HG03280 (cell line): ENCODE results near the gene SLC6A19.

Source experiments
- ATAC-seq: cut with Tn5 transposase; IDR thresholded peaks from one replicate; pipeline ENCODE4 v1.9.1; 2021; ENCODE audit warnings: mild to moderate bottlenecking, moderate library complexity; ENCODE audit not compliant: unreplicated experiment

The SLC6A19 gene

DNA sequence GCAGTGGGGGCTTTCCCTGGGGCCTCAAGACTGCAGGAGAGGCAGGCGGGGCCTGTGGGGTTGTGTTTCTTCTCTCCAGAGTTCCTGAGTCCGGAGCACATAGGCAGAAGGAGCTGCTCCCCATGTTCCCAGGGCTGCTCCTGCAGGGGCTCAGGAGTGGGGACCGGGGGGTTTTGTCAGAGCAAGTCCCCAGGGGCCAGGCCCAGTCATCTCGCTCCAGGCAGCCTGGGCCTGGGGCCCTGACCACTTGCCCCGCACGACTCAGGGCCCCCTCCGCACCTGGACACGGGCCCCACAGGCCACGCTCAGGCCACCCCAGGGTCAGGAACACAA, 22.0 kb upstream of the SLC6A19 start:
- ATAC-seq, result no peak

DNA sequence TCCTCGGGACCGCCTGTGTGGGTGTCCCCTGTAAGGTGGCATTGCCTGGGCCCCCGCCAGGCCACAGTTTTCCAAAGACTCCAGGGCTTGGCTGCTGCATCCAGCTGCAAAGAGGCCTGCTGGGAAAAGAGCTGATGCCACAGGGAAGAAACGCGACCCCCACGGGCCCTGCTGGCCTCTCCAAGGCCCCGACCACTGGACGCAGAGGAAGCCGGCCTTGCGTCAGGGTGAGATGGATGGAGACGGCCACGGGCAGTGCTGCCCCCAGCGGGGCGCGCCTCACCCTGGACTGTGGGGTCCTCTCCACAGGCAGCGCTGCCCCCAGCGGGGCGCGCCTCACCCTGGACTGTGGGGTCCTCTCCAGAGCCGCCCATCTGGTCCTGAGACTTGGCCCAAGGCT, 21.3 kb upstream of the SLC6A19 start:
- no peak for ATAC-seq

DNA sequence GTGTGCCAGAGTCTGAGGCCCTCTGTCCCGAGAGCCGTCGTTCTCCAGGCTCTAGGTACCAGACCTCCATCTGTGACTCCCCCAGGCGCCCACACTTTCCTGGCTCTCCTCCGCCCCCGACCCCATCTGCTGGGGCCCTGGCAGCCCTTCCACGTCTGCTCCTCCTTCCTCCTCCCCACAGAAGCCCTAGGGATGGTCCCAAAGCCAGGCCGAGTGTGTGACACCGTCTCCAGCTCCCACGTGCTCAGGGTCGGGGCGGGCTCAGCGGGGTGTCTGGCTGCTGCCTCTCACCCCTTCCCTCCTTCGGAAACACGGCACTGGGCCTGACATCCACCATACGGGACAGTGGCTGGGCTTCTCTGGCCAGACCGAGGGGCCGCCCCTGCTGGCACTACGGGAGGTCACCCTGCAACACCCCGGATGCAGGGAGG, 20.5 kb upstream of the SLC6A19 start:
- no peak for ATAC-seq

DNA sequence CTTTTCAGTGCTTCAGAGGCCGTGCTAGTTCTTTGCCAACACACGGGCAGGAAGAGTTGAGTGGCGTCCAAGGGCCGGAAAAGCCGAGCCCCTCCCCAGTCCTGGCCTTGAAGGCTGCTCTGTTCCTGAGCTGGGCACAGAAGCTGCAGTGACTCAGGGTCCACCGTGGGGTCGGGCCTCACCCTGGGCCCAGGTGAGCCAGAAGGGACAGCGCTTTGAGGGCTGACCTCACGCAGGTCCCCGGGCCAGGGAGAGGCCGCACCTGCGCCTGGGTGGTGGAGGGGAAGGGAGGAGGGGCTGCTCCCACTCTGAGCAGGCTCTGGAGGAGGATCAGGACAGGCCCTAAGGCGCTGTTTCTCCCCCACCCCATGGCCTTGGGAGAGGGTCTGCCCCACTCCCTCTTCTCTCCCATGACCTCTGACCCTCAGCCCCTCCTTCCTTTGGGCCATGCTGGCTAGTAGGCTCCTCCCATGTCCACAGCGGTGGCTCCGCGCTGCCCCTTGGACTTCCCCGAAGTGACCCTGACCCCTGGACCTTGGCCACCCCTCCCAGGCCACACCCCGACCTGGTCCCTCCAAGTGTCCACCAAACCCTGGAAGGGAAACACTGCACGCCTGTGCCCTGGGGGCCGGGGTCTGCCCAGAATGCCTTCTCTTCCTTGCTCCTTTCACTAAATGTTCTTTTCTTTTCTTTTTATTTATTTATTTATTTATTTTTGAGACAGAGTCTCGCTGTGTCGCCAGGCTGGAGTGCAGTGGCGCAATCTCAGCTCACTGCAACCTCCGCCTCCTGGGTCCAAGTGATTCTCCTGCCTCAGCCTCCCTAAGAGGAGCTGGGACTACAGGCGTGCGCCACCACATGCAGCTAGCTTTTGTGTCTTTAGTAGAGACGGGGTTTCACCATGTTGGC, 19.7 kb upstream of the SLC6A19 start:
- ATAC-seq, result no peak

DNA sequence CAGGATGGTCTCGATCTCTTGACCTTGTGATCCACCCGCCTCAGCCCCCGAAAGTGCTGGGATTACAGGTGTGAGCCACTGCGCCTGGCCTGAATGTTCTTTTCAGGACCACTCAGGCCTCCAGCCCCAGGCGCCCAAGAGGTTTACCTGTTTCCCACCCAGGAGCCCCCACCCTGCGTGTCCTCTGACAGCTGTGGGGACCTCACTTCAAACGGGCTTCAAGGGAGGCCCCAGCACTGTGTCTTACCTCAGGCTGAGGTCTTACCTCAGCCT, 19.1 kb upstream of the SLC6A19 start:
- no peak for ATAC-seq

DNA sequence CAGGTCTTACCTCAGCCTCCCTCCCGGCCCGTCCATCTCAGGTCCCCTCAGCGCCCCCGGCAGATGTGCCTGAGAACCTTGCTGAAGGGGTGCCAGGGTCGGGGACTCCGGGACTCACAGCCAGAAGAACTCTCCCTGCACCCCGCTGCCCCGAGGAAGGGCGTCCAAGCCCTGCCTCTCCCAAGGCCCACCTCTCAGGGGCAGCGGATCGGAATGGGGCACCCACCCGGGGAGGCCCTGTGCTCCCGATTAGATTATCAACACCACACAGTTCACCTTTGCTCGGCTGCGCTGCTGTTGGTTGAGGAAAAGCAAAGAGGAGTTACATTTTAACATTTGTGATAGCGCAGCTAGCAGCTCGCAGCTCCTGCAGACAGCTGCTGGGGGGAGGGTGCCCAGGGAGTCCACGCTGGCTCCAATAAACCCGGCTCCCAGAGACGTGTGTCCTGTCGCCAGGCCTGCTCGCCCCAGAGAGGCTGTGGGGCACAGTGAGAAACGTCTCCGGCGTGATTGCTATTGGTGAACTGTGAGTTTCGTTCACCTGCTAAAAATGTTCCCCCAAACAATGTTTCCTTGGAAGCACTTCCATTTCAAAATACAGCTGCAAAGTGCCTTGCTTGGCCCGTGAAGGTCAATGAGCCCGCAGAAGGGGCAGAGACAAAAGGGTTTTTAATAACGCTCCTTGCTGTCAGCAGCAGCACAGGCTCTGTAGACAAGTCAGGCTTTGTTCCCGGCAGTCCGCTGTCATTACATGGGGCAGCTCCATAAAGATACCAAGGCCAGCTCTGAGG, 18.6 kb upstream of the SLC6A19 start:
- ATAC-seq, result no peak

DNA sequence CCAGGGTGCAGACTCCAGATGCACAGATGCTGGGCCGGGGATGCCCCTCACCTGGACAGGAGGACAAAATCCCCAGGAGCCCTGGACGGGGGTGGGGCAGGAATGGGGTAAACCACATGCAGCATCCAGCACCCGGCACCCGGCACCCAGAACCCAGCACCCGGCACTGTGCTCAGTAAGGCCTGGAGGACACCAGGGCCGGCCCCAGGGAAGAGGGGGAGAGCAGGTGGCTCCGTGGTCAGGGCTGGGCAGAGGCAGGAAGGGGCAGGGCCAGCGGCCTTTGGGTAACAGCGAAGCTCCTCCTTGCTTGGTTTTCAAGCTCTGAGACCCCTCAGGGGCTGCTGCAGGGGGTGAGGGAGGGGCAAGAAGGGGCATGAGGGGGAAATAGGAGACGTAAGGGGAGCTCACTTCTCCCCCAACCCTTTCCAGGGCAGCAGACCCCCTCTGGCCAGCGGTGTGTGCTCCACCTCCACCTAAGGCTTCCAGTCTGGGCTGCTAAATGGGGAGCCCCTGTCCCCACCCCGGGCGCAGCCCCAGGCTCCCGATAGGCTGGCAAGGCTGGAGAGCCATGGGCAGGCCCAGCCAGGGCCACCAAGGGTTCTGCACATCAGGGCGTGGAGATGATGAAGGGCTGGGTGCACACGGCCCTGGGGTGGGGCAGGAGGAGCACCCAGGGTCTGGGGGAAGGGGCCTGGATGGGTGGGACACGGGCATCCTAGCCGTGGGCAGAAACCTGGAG, 17.8 kb upstream of the SLC6A19 start:
- no peak for ATAC-seq

- ATAC-seq, result no peak
These were observed 17.3 kb upstream of the SLC6A19 start for GRCh38 chr5:1184163-1184470.

DNA sequence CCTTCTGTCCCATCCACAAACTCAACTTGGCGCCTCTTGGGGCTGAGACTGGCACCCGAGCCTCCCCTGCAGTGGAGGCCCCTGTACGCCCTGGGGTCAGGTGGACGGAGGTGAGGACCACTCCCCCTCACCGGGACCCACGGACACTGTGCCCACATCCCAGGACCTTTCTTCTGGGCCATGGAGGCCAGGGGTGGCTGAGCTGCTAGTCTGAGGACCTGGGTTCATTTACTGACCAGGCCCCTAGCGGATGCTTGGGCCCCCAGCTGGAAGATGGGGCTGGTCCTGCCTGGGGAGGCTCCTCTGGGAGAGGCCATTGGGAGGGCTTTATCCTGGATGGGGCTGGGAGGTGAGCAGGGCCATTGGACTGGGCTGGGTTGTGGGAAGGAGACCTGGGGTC, 16.9 kb upstream of the SLC6A19 start:
- ATAC-seq, result no peak

DNA sequence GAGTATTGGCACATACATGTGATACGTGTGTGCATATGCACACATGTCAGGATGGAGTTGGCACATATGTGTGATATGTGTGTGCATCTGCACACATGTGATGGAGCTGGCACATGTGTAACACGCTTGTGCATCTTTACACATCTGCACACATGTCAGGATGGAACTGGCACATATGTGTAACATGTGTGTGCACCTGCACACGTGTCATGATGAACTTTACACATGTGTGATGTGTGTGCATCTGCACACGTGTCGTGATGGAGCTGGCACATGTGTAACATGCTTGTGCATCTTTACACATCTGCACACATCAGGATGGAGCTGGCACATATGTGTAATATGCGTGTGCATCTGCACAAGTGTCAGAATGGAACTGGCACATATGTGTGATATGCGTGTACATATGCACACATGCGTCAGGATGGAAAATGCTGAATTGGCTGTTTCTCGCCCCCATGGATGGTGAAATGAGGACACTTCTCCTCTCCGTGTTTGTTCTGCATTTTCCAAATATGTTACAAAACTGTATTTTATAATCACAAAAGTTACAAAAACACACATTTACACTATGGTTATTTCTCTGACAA, 16.3 kb upstream of the SLC6A19 start:
- ATAC-seq, result no peak

- ATAC-seq, result no peak
These were observed 15.6 kb upstream of the SLC6A19 start for GRCh38 chr5:1185629-1186350.

DNA sequence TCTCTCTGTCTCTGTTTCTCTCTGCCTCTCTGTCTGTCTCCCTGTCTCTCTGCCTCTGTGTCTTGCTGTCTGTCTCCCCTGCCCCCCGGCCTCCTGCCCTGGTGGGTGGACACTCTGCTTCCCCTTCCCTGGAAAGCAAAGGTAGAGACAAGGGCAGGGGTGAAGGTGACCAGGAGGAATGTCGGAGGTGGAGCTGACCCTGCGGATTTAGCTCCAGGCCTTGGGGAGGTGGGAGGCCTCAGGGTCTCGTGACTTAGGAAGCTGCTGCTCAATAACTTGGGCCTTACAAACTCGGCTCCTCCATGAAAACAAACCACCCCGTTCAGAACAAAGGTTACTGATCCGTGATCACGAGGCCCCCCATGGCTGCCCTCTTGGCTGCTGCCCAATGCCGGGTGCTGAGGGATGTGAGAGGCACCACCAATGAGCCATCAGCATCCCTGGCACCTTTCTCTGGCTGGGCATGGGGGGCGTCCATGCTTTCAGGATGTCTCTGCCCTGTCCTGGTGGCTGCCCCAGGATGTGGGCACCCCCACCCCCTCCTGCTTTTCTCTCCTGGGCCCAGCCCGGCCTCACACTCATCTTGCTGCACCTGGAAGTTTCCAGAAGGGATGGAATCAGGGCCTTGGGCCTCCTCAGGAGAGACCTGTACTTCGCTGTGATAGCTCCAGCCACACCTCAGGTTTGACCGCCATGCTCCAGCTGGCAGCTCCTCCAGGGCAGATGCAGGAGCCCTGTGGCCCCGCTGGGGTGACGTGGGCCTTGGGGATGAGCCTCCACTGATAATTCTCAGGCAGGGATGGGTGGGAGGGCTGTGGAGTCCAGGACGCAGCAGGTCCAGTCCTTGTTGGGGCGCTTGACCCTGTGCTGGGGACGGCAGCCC, 14.8 kb upstream of the SLC6A19 start:
- ATAC-seq, result no peak

DNA sequence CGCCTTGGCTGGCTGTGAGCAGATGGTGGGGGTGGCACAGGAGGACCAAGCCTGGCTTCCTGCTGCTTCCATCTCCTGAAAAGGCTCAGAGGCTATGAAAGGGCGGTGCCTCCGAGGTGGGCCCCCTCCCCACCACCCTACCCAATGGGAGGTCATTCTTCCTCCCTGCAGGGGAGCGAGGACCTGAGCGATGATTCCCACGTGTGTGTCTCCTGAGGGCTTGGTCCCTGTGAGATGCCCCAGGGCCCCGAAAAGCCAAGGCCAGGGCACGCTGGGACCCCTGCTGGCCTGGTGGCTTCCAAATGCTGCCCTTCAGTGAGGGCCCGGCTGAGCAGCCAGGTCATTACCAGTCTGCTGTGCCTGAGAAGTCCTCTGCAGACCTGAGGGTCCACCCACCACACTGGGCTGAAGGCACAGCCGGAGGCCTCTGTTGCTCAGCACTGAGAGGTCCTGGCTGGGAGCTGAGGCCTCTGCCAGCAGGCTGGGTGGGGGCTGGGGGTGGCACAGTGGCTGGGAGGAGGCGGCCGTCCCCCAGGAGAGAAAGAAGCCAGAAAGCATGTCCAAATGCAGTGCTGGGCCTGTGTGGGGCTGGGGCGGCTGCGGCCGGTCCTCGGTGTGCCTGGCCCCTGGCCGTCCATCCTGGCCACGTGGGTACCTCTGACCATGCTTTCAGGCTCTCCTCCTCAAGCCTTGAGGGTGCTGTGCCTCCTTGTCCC, 14.0 kb upstream of the SLC6A19 start:
- no peak for ATAC-seq

DNA sequence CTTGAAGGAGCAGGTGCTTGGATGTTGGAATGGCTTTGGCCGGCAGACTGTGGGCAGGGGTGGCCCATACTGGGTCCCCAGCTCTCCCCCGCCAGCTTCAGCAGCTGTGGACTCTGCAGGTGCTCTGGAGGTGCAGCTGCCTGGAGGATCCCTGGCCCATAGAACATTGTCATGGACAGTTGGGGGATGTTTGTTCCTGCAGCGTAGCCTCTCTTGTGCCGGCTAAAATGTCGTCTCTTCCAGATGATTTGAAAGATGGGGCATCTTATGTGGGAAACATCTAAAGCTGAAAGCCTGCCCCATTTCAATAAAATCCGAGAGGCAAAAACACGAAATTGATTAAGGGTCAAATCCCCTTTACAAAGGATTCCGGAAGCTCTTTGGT, 13.5 kb upstream of the SLC6A19 start:
- ATAC-seq, result no peak

- no peak for ATAC-seq
These were observed 12.9 kb upstream of the SLC6A19 start for GRCh38 chr5:1188464-1188863.

- no peak for ATAC-seq
These were observed 12.1 kb upstream of the SLC6A19 start for GRCh38 chr5:1189269-1189668.

DNA sequence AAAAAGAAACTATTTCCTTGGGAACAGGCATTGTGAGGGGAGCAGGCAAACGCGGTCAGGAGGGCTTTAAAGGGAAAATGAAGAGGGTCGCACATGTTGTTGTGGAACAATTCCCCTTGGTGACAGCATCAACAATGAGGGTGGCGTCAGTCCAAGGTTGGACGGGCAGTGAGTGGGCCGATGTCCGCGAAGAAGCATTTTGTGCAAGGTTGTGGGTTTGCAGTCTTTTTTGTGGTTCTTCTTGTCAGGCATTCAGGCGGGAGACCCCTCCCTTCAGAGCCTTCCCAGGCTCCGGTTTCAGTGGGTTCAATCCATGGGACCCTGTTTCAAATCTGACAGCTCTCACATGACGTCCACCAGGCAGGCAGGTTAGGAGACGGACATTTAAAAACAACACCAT, 11.1 kb upstream of the SLC6A19 start:
- no peak for ATAC-seq

DNA sequence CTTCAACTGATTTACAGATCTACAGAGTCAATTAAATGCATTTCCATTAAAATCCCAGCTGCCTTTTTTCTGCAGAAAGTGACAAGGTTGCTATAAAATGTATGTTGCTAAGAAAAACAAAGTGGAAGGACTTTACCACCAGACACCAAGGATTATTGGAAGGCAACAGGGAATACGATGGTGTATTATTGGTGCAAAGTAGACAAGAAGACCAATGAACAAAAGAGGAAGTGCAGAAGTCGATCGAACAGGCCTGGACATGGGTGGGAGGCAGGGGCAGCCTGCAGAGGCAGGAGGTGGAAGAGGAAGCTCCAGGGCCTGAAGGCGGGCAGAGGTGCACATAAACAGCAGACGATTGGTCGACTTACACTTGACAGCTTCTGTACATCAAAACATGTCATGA, 10.6 kb upstream of the SLC6A19 start:
- ATAC-seq, result no peak

DNA sequence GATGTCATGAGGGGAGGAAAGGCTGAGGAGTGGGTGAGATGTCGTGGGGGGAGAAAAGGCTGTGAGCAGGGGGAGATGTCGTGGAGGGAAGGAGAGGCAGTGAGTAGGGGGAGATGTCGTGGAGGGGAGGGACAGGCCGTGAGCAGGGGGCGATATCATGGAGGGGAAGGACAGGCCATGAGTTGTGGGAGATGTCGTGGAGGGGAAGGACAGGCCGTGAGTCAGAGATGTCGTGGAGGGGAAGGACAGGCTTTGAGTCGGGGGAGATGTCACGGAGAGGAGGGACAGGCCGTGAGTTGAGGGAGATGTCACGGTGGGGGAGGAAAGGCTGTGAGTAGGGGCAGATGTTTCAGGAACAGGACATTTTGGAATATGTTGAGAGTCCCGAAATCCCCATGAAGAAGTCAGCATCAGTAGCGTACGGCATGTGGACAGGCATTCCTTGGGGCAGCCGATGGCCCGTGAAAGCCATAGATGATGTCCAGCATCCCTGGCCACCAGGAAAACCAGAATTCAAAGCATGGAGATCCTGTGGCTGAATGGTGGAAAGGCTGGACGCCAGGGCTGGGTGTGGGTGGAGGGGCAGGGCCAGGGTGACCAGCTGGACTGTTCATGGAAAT, 8.3 kb upstream of the SLC6A19 start:
- no peak for ATAC-seq
